Caco-2 (cell line): ENCODE measurements around the gene PSD4. TPM values are rescaled to one million over a fixed set of nuclear protein-coding genes. Genes with fewer than 3 reads are reported as not detected.

Experiments
- BruUV-seq: library from RNA; stranded (reverse); fragments of 400-500 nt; replicated peaks from 2 replicates; lab custom pipeline; 2021; lab: Mats Ljungman, UMichigan
- CTCF ChIA-PET: fragments of 300-600 bp; sonication (Branson Sonifier 250); formaldehyde crosslinking; loops from one replicate; lab custom pipeline; 2022; ENCODE audit warnings: antibody characterized with exemption; lab: Charles Lee
- POLR2A ChIA-PET: fragments of 300-600 bp; sonication (Branson Sonifier 250); formaldehyde crosslinking; loops from one replicate; lab custom pipeline; 2022; ENCODE audit warnings: antibody characterized with exemption; lab: Charles Lee
- DNase-seq, 2 experiments: peaks; one replicate each; pipeline versions ENCODE4 v3.0.0 to v3.0.0-alpha.2; 2020 to 2022
- H3K27me3 ChIP-seq: replicated peaks from 2 replicates; pipeline ENCODE4 v1.6.0; 2011; ENCODE audit warnings: low read length; ENCODE audit not compliant: control insufficient read depth, insufficient read depth
- H3K36me3 ChIP-seq: 2 replicates; pipeline ENCODE4 v1.5.1; 2011; ENCODE audit warnings: low read length; ENCODE audit not compliant: control insufficient read depth, insufficient read depth
- H3K4me1 ChIP-seq: fragments of 250-450 bp; sonication (Bioruptor Pico); 2 replicates; pipeline ENCODE4 v1.5.1; 2020; ENCODE audit warnings: mild to moderate bottlenecking
- H3K4me3 ChIP-seq: 2 replicates; pipeline ENCODE4 v1.5.1; 2011; ENCODE audit warnings: low read depth, mild to moderate bottlenecking, control low read depth, low read length
- H3K9me3 ChIP-seq: fragments of 250-450 bp; sonication (Bioruptor Pico); 2 replicates; pipeline ENCODE4 v1.5.1; 2020; ENCODE audit warnings: mild to moderate bottlenecking, moderate library complexity
- H3K27ac Mint-ChIP-seq: one replicate; pipeline ENCODE4 v1.8.0; 2022; ENCODE audit warnings: mixed read lengths; ENCODE audit not compliant: unreplicated experiment
- H3K27me3 Mint-ChIP-seq: one replicate; pipeline ENCODE4 v1.8.0; 2022; ENCODE audit warnings: mixed read lengths; ENCODE audit not compliant: insufficient read depth, unreplicated experiment
- H3K36me3 Mint-ChIP-seq: one replicate; pipeline ENCODE4 v1.8.0; 2022; ENCODE audit warnings: mild to moderate bottlenecking, mixed read lengths; ENCODE audit not compliant: insufficient read depth, unreplicated experiment
- H3K4me1 Mint-ChIP-seq: one replicate; pipeline ENCODE4 v1.8.0; 2022; ENCODE audit warnings: low read depth, mixed read lengths; ENCODE audit not compliant: unreplicated experiment
- H3K4me3 Mint-ChIP-seq: one replicate; pipeline ENCODE4 v1.8.0; 2022; ENCODE audit warnings: mild to moderate bottlenecking, moderate library complexity, mixed read lengths; ENCODE audit not compliant: unreplicated experiment
- H3K9me3 Mint-ChIP-seq: one replicate; pipeline ENCODE4 v1.8.0; 2022; ENCODE audit warnings: mixed read lengths; ENCODE audit not compliant: unreplicated experiment
- CTCF ChIP-seq, 2 experiments: fragments of 200-600 bp in 1 of 2; IDR thresholded peaks; 1 replicate in 1 of 2; 2 replicates in 1 of 2; pipeline versions ENCODE4 v1.5.1 to v1.8.0; 2011 to 2022; ENCODE audit warnings: antibody characterized with exemption in 1 of 2, control low read depth in 1 of 2, inconsistent platforms in 1 of 2, low read depth in 1 of 2, low read length in 1 of 2, mild to moderate bottlenecking in 1 of 2, moderate library complexity in 1 of 2; ENCODE audit not compliant: insufficient read depth in 1 of 2, severe bottlenecking in 1 of 2, unreplicated experiment in 1 of 2
- intact Hi-C: fragments of 100-400 bp; cut with micrococcal nuclease; formaldehyde crosslinking; loops from one replicate; pipeline ENCODE4 v1.10.0; 2022; ENCODE audit not compliant: unreplicated experiment
- total RNA-seq: library from RNA; stranded (reverse); gene quantifications from 2 replicates; pipeline ENCODE4 v1.2.3, GENCODE V29; 2022

PSD4 gene
- total RNA-seq, 1 experiment from 2014 or later = 18.7 TPM

- no peak for TF ChIP-seq CTCF (IDR thresholded peaks at IDR 0.05; ENCODE audit: insufficient read depth in 1 of 2, low read depth in 1 of 2, low read length in 1 of 2, severe bottlenecking in 1 of 2, unreplicated experiment in 1 of 2)
- H3K27me3 ChIP-seq = no peaks in the 10 kb centered on the region; the same call in 1 of the 2 replicates
- ChIA-PET CTCF (no interaction called here), POLR2A (no interaction called here)
- peaks cover 22% of the 10 kb centered on the region for H3K4me1 ChIP-seq
- Mint-ChIP-seq H3K4me3 (no peak overlapping the region), H3K27me3 (no peaks in the 10 kb centered on the region), H3K9me3 (no peaks in the 10 kb centered on the region), H3K4me1 (no peaks in the 10 kb centered on the region), H3K36me3 (no peaks in the 10 kb centered on the region), H3K27ac (no peak overlapping the region)
- no peak overlapping the region for H3K4me3 ChIP-seq
- intact Hi-C loops = no loop called here
- no peaks in the 10 kb centered on the region for H3K9me3 ChIP-seq
- no peak for DNase-seq
- H3K36me3 ChIP-seq = no peaks in the 10 kb centered on the region
- no TSS peak for BruUV-seq
Observed at GRCh38 chr2:113178069-113178746, 4.4 kb downstream of the PSD4 start.

- intact Hi-C loops = no loop called here
- H3K36me3 ChIP-seq = no peaks in the 10 kb centered on the region
- no peaks in the 10 kb centered on the region for H3K36me3 Mint-ChIP-seq
- ChIA-PET CTCF (no interaction called here), POLR2A (no interaction called here)
- no peak overlapping the region for H3K4me3 ChIP-seq
- H3K27me3 ChIP-seq = no peaks in the 10 kb centered on the region; the same call in 1 of the 2 replicates
- no peak for DNase-seq
- peaks cover 6% of the 10 kb centered on the region for H3K4me1 Mint-ChIP-seq
- peaks cover 29% of the 10 kb centered on the region for H3K4me1 ChIP-seq
- no peaks in the 10 kb centered on the region for H3K9me3 ChIP-seq
- no peak overlapping the region for H3K4me3 Mint-ChIP-seq
- H3K9me3 Mint-ChIP-seq = no peaks in the 10 kb centered on the region
- H3K27me3 Mint-ChIP-seq = no peaks in the 10 kb centered on the region
- BruUV-seq = no TSS peak
- no peak overlapping the region for H3K27ac Mint-ChIP-seq
- no peak for TF ChIP-seq CTCF (IDR thresholded peaks at IDR 0.05; ENCODE audit: insufficient read depth in 1 of 2, low read depth in 1 of 2, low read length in 1 of 2, severe bottlenecking in 1 of 2, unreplicated experiment in 1 of 2)
Observed at GRCh38 chr2:113178891-113179290, 5.1 kb downstream of the PSD4 start.

- BruUV-seq = no TSS peak
Observed at GRCh38 chr2:113179446-113180045, 5.8 kb downstream of the PSD4 start.

More at GRCh38 chr2:113179446-113180045, 5.8 kb downstream of the PSD4 start:
- CTCF ChIA-PET = interaction anchor here (2.2 to 5.1 kb wide), 3 partner anchors 19 to 100 kb away, joined by 12 to 44 read pairs (median 37); no protein-coding TSS in a partner anchor
- no peaks in the 10 kb centered on the region for H3K36me3 ChIP-seq
- H3K27me3 ChIP-seq = no peaks in the 10 kb centered on the region; the same call in 1 of the 2 replicates
- no peaks in the 10 kb centered on the region for H3K27me3 Mint-ChIP-seq
- no peaks in the 10 kb centered on the region for H3K9me3 ChIP-seq
- H3K9me3 Mint-ChIP-seq = no peaks in the 10 kb centered on the region
- peaks cover 10% of the 10 kb centered on the region for H3K4me1 Mint-ChIP-seq
- POLR2A ChIA-PET = no interaction called here
- no peak overlapping the region for H3K4me3 ChIP-seq
- TF ChIP-seq CTCF (IDR thresholded peaks at IDR 0.05; ENCODE audit: insufficient read depth in 1 of 2, low read depth in 1 of 2, low read length in 1 of 2, severe bottlenecking in 1 of 2, unreplicated experiment in 1 of 2) = no peak
- H3K4me1 ChIP-seq = peaks cover 31% of the 10 kb centered on the region
- no peak for DNase-seq
- intact Hi-C loops = loop anchor here (1.0 to 5.0 kb wide), 3 partner anchors 23 to 97 kb away; no protein-coding TSS in a partner anchor
- H3K36me3 Mint-ChIP-seq = no peaks in the 10 kb centered on the region
- no peak overlapping the region for H3K4me3 Mint-ChIP-seq
- no peak overlapping the region for H3K27ac Mint-ChIP-seq
